GM12873 (cell line): ENCODE data around the gene XRCC4.

Source experiments
- TF ChIP-seq, protein P1 (sequence below): IDR thresholded peaks from 2 replicates; pipeline ENCODE4 v1.5.1; 2012; ENCODE audit warnings: low read depth, mild to moderate bottlenecking, moderate library complexity, low read length, control low read depth; ENCODE audit not compliant: insufficient read depth; ENCODE audit errors: missing control alignments

XRCC4 gene

GRCh38 chr5:83124593-83124992, 47.2 kb downstream of the XRCC4 start:
- TF ChIP-seq, protein P1, sequence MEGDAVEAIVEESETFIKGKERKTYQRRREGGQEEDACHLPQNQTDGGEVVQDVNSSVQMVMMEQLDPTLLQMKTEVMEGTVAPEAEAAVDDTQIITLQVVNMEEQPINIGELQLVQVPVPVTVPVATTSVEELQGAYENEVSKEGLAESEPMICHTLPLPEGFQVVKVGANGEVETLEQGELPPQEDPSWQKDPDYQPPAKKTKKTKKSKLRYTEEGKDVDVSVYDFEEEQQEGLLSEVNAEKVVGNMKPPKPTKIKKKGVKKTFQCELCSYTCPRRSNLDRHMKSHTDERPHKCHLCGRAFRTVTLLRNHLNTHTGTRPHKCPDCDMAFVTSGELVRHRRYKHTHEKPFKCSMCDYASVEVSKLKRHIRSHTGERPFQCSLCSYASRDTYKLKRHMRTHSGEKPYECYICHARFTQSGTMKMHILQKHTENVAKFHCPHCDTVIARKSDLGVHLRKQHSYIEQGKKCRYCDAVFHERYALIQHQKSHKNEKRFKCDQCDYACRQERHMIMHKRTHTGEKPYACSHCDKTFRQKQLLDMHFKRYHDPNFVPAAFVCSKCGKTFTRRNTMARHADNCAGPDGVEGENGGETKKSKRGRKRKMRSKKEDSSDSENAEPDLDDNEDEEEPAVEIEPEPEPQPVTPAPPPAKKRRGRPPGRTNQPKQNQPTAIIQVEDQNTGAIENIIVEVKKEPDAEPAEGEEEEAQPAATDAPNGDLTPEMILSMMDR, result no peak

DNA sequence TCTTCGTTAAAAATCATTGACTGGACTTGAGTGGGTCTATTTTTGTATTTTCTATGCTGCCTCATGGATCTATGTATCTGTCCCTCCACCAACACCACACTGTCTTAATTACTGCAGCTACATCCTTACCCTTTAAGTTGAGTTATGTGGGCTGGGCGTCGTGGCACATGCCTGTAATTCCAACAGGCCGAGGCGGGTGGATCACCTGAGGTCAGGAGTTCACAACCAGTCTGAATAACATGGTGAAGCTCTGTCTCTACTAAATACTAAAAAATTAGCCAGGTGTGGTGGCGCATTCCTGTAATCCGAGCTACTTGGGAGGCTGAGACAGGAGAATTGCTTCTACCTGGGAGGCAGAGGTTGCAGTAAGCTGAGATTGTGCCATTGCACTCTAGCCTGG, 48.2 kb downstream of the XRCC4 start:
- TF ChIP-seq, protein P1, result no peak

GRCh38 chr5:83126501-83126900, 49.2 kb downstream of the XRCC4 start:
- TF ChIP-seq, protein P1, result no peak

GRCh38 chr5:83133797-83134196, 56.5 kb downstream of the XRCC4 start:
- TF ChIP-seq, protein P1, result no peak

GRCh38 chr5:83142526-83142925, 65.2 kb downstream of the XRCC4 start:
- TF ChIP-seq, protein P1, result no peak

DNA sequence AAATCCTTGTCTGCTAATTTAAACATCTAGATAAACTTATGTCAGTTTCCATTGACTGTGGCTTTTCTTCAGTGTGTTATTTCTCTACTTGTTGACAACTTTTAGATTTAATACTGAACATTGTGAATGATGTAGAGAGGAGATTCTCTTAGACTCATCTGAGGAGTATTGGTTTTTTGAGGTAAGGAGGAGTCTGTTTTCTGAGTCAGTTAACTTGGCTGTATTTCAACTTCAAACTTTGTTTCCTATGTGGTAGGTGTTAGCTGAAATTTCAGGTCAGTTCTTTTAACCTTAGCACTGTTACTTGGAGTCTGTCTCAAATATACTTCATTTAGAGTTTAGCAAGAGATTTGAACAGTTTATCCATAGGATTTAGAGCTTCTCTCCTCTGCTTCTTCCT, 67.9 kb downstream of the XRCC4 start:
- TF ChIP-seq, protein P1, result no peak

- TF ChIP-seq, protein P1, result no peak
Observed at GRCh38 chr5:83145882-83146331, 68.6 kb downstream of the XRCC4 start.
